ENCODE data around the gene SRPRB.

The SRPRB gene

GRCh38 chr3:133825969-133826727 is 20.5 kb downstream of the SRPRB start:
- no peak for DNase-seq (ENCODE audit: low read depth)

GRCh38 chr3:133827136-133827535 is 21.5 kb downstream of the SRPRB start:
- no peak for DNase-seq (ENCODE audit: low read depth)

- DNase-seq (ENCODE audit: low read depth): no peak
Measured at GRCh38 chr3:133827684-133828083, 22.1 kb downstream of the SRPRB start.

- DNase-seq (ENCODE audit: low read depth): no peak
Measured at GRCh38 chr3:133828576-133829309, 23.1 kb downstream of the SRPRB start.

- no peak for DNase-seq (ENCODE audit: low read depth)
Measured at GRCh38 chr3:133829310-133829707, 23.7 kb downstream of the SRPRB start.

- no peak for DNase-seq (ENCODE audit: low read depth)
Measured at GRCh38 chr3:133830071-133830470, 24.5 kb downstream of the SRPRB start.

- no peak for DNase-seq (ENCODE audit: low read depth)
Measured at GRCh38 chr3:133831966-133832801, 26.6 kb downstream of the SRPRB start.

- no peak for DNase-seq (ENCODE audit: low read depth)
Measured at GRCh38 chr3:133832802-133833144, 27.2 kb downstream of the SRPRB start.

- DNase-seq (ENCODE audit: low read depth): no peak
Measured at GRCh38 chr3:133833267-133833666, 27.7 kb downstream of the SRPRB start.

- DNase-seq (ENCODE audit: low read depth): no peak
Measured at GRCh38 chr3:133833880-133834620, 28.4 kb downstream of the SRPRB start.

GRCh38 chr3:133834621-133835417 is 29.2 kb downstream of the SRPRB start:
- no peak for DNase-seq (ENCODE audit: low read depth)

- DNase-seq (ENCODE audit: low read depth): no peak
Measured at GRCh38 chr3:133835418-133835743, 29.8 kb downstream of the SRPRB start.

- no peak for DNase-seq (ENCODE audit: low read depth)
Measured at GRCh38 chr3:133835961-133836360, 30.3 kb downstream of the SRPRB start.

- no peak for DNase-seq (ENCODE audit: low read depth)
Measured at GRCh38 chr3:133836497-133837158, 31.0 kb downstream of the SRPRB start.

- DNase-seq (ENCODE audit: low read depth): no peak
Measured at GRCh38 chr3:133837487-133838295, 32.1 kb downstream of the SRPRB start.

- DNase-seq (ENCODE audit: low read depth): no peak
Measured at GRCh38 chr3:133838296-133838789, 32.7 kb downstream of the SRPRB start.

- no peak for DNase-seq (ENCODE audit: low read depth)
Measured at GRCh38 chr3:133838916-133839800, 33.5 kb downstream of the SRPRB start.

GRCh38 chr3:133840055-133840737 is 34.6 kb downstream of the SRPRB start:
- no peak for DNase-seq (ENCODE audit: low read depth)

Measured in activated T-cell treated with anti-CD3 and anti-CD28 coated beads for 24 hours (primary cell).